HS-5 (cell line): ENCODE measurements around the gene APBA2.
"Not testable (repeated sequence)": the region's sequence is repeated elsewhere in the genome, so short reads cannot be mapped to it uniquely, and the experiment has no call there.

Source experiments
- DNase-seq: peaks from one replicate; pipeline ENCODE4 v3.0.0-alpha.2; 2012; ENCODE audit warnings: low read depth

APBA2 gene

DNA sequence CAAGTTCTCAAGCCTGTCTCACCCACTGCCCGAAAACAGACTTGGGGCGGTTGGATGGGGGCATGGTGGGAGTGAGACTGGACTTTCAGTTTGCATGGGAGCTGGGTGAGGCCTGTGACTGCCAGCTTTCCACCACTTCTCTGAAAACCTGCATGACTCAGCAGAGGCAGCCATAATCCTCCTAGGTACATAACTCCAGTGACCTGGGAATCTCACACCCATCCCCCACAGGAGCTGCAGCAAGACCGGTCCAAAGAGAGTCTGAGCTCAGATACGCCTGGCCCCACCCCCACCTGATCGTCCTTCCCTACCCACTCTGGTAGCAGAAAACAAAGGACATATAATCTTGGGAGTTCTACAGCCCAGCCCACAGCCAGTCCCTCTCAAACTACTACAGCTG lies 276.6 kb downstream of the APBA2 start:
- no peak for DNase-seq

DNA sequence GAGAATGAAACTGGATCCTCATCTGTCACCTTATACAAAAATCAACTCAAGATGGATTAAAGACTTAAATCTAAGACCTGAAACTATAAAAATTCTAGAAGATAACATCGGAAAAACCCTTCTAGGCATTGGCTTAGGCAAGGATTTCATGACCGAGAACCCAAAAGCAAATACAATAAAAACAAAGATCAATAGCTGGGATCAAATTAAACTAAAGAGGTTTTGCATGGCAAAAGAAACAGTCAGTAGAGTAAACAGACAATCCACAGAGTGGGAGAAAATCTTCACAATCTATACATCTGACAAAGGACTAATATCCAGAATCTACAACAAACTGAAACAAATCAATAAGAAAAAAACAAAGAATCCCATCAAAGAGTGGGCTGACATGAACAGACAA lies 281.3 kb downstream of the APBA2 start:
- DNase-seq: not testable (repeated sequence)
